Measurements from ENCODE around the gene OTUD6A. TPM values are rescaled to one million over a fixed set of nuclear protein-coding genes. Genes with fewer than 3 reads are reported as not detected.
"Not testable (repeated sequence)": the region's sequence is repeated elsewhere in the genome, so short reads cannot be mapped to it uniquely, and the experiment has no call there.

OTUD6A gene
- total RNA-seq, 1 donor from 2014 or later: not detected

DNA sequence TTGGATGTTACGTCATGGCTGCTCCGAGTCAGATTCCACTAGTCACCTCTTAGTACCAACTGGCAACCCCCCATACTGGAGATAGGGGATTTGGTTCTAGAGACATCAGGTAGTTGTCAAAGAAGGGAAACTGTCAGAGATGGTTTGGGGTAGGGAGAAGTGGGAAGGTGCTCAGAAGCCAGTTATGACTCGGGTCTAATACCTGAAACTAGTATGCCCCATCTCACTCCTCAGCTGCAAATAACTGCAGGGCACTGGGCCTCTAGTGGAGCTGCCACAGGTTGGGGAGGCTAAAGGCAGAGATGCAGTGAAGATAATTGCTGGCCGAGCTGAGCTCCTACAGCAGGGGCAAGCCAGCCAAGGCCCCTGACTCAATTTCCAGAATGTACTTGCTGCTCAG is 30.0 kb downstream of the OTUD6A start:
- no peaks in the 10 kb centered on the region for H3K4me1 ChIP-seq
- H3K4me3 ChIP-seq: no peak overlapping the region
- H3K27me3 Mint-ChIP-seq (ENCODE audit: insufficient read depth, low read depth): peaks cover 2% of the 10 kb centered on the region
- H4K20me1 ChIP-seq (ENCODE audit: low read depth): no peaks in the 10 kb centered on the region
- H3K27ac Mint-ChIP-seq: no peak overlapping the region
- H3K27me3 ChIP-seq: no peaks in the 10 kb centered on the region
- no peak overlapping the region for H3K9ac ChIP-seq
- no peaks in the 10 kb centered on the region for H3K79me2 ChIP-seq (ENCODE audit: low read depth)
- no peaks in the 10 kb centered on the region for H3F3A ChIP-seq (ENCODE audit: low read depth)
- peaks cover 6% of the 10 kb centered on the region for H3K9me3 Mint-ChIP-seq
- H3K9me3 ChIP-seq (ENCODE audit: low read depth): no peaks in the 10 kb centered on the region
- H3K4me1 Mint-ChIP-seq: no peaks in the 10 kb centered on the region
- DNase-seq (ENCODE audit: low spot score): no peak
- H3K27ac ChIP-seq: no peak overlapping the region
- no peak overlapping the region for H2AFZ ChIP-seq (replicated peaks)
- H3K4me3 Mint-ChIP-seq: no peak overlapping the region
- no peaks in the 10 kb centered on the region for H3K36me3 Mint-ChIP-seq
- no peaks in the 10 kb centered on the region for H3K36me3 ChIP-seq
- no peak overlapping the region for H3K4me2 ChIP-seq
- TF ChIP-seq EZH2 (IDR thresholded peaks at IDR 0.05) (no peak), EZH2phosphoT487 (IDR thresholded peaks at IDR 0.05) (no peak)
- TF ChIP-seq, protein P1, sequence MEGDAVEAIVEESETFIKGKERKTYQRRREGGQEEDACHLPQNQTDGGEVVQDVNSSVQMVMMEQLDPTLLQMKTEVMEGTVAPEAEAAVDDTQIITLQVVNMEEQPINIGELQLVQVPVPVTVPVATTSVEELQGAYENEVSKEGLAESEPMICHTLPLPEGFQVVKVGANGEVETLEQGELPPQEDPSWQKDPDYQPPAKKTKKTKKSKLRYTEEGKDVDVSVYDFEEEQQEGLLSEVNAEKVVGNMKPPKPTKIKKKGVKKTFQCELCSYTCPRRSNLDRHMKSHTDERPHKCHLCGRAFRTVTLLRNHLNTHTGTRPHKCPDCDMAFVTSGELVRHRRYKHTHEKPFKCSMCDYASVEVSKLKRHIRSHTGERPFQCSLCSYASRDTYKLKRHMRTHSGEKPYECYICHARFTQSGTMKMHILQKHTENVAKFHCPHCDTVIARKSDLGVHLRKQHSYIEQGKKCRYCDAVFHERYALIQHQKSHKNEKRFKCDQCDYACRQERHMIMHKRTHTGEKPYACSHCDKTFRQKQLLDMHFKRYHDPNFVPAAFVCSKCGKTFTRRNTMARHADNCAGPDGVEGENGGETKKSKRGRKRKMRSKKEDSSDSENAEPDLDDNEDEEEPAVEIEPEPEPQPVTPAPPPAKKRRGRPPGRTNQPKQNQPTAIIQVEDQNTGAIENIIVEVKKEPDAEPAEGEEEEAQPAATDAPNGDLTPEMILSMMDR (IDR thresholded peaks at IDR 0.05): no peak

DNA sequence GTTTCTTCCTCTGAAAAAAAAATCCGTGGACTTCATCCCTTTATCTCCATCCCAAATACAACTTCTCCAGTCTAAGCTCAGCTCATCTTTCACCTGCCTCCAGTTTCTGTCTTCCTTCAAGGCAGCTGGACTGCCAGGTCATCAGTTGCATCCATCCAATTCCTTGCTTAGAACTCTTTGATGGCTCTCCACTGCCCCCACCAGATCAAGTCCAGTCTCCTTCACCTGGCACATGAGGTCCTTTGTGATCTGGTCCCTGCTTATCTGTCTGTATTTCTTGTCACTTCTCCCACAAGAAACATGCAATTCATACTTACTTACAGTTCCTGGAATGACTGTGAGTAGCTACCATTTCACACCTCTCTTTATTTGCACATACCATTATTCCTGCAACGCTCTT is 33.8 kb downstream of the OTUD6A start:
- TF ChIP-seq, protein P1 (IDR thresholded peaks at IDR 0.05): peak; percentile 36
- no peak for TF ChIP-seq EZH2 (IDR thresholded peaks at IDR 0.05)

DNA sequence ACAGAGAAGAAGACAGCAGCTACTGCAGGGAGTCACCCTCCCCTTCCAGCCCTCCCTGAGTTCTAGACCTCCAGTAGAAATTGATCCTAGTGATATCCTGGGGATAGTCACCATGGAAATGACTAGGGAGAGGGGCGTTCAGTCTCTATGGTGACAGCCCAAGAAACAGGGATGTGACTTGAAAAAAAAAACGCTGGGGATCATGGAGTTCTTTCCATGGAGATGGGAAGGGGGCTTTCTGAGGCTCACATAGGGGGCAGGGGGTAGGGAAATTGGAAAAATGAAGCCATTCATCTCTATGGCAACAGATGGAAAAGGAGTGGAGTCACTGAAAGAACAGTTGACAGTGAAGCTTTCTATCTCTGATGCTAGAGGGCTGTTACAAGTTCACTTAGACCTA is 43.0 kb downstream of the OTUD6A start:
- no peaks in the 10 kb centered on the region for H3K36me3 ChIP-seq
- no peak overlapping the region for H3K27ac ChIP-seq
- H3K36me3 Mint-ChIP-seq: no peaks in the 10 kb centered on the region

More for the DNA sequence above, 33.8 kb downstream of the OTUD6A start:
- H3F3A ChIP-seq (ENCODE audit: low read depth): no peaks in the 10 kb centered on the region
- no peaks in the 10 kb centered on the region for H3K4me1 ChIP-seq
- no peaks in the 10 kb centered on the region for H3K27me3 ChIP-seq
- no peak overlapping the region for H2AFZ ChIP-seq (replicated peaks)
- H3K4me3 Mint-ChIP-seq: no peak overlapping the region
- H3K4me2 ChIP-seq: no peak overlapping the region
- H3K9me3 Mint-ChIP-seq: peaks cover 9% of the 10 kb centered on the region
- H3K79me2 ChIP-seq (ENCODE audit: low read depth): no peaks in the 10 kb centered on the region
- no peak overlapping the region for H3K27ac ChIP-seq
- H4K20me1 ChIP-seq (ENCODE audit: low read depth): no peaks in the 10 kb centered on the region
- no peak overlapping the region for H3K27ac Mint-ChIP-seq
- H3K27me3 Mint-ChIP-seq (ENCODE audit: insufficient read depth, low read depth): peaks cover 2% of the 10 kb centered on the region
- H3K9me3 ChIP-seq (ENCODE audit: low read depth): no peaks in the 10 kb centered on the region
- no peak overlapping the region for H3K4me3 ChIP-seq
- DNase-seq (ENCODE audit: low spot score): peak; percentile 16
- H3K4me1 Mint-ChIP-seq: no peaks in the 10 kb centered on the region
- H3K36me3 Mint-ChIP-seq: no peaks in the 10 kb centered on the region
- no peak overlapping the region for H3K9ac ChIP-seq
- H3K36me3 ChIP-seq: no peaks in the 10 kb centered on the region

DNA sequence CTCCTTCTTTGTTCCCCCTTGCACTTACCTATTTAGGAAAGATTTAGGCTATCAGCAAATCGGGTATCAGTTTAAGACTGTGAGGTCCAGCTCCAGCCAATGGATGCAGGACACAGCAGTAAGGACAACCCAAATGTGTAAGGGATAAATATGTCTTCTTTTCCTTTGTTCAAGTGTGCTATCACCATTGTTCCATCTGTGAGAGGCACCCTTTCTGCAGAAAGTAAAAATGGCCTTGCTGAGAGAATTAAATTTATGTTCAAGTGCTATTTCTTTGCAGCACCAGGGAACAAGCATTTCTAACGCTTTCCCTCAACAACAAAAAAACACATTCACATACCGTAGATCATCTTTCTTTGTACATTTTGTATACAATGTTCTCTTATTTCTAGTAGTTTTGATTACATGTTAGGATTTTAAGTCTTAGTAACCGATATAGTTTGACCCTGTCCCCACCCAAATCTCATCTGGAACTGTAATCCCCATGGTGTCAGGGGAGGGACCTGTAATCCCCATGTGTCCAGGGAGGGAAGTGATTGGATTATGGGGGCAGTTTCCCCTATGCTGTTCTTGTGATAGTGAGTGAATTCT is 49.3 kb downstream of the OTUD6A start:
- H3K4me2 ChIP-seq; H2AFZ ChIP-seq (replicated peaks); H3K36me3 Mint-ChIP-seq; H3K4me1 Mint-ChIP-seq; H3K27ac Mint-ChIP-seq; H4K20me1 ChIP-seq (ENCODE audit: low read depth); DNase-seq (ENCODE audit: low spot score); H3K4me1 ChIP-seq; H3K9ac ChIP-seq; H3K27me3 ChIP-seq; H3K9me3 ChIP-seq (ENCODE audit: low read depth); H3K79me2 ChIP-seq (ENCODE audit: low read depth); H3K27me3 Mint-ChIP-seq (ENCODE audit: insufficient read depth, low read depth); H3K4me3 Mint-ChIP-seq; H3K27ac ChIP-seq; H3K36me3 ChIP-seq; H3K4me3 ChIP-seq; H3F3A ChIP-seq (ENCODE audit: low read depth): not testable (repeated sequence)
- H3K9me3 Mint-ChIP-seq: peaks cover 13% of the 10 kb centered on the region

More for the DNA sequence above, 43.0 kb downstream of the OTUD6A start:
- H3K4me1 Mint-ChIP-seq: peaks cover 24% of the 10 kb centered on the region
- no peaks in the 10 kb centered on the region for H3K9me3 ChIP-seq (ENCODE audit: low read depth)
- no peaks in the 10 kb centered on the region for H3K4me1 ChIP-seq
- no peaks in the 10 kb centered on the region for H3K27me3 Mint-ChIP-seq (ENCODE audit: insufficient read depth, low read depth)
- TF ChIP-seq, protein P1 (IDR thresholded peaks at IDR 0.05): no peak
- TF ChIP-seq EZH2phosphoT487 (IDR thresholded peaks at IDR 0.05) (no peak), EZH2 (IDR thresholded peaks at IDR 0.05) (no peak)
- no peak overlapping the region for H3K4me3 ChIP-seq
- no peaks in the 10 kb centered on the region for H3K27me3 ChIP-seq
- H3K79me2 ChIP-seq (ENCODE audit: low read depth): no peaks in the 10 kb centered on the region
- no peak overlapping the region for H3K4me2 ChIP-seq
- peak overlapping the region; percentile 93 for H3K27ac Mint-ChIP-seq
- no peak overlapping the region for H3K9ac ChIP-seq
- no peak for DNase-seq (ENCODE audit: low spot score)
- H3K4me3 Mint-ChIP-seq: peak overlapping the region; percentile 60
- H4K20me1 ChIP-seq (ENCODE audit: low read depth): no peaks in the 10 kb centered on the region
- no peak overlapping the region for H2AFZ ChIP-seq (replicated peaks)
- peaks cover 2% of the 10 kb centered on the region for H3K9me3 Mint-ChIP-seq
- H3F3A ChIP-seq (ENCODE audit: low read depth): no peaks in the 10 kb centered on the region

Small RNA genes within 50 kb of the gene (microRNA-seq; reads per million reads assigned to microRNA genes)
- gene MIR676: 3.8 reads per million, percentile 19 among the genes with 10 or more reads in this experiment

Small RNA genes within 50 kb of the gene (small RNA-seq; reads per million reads assigned to genes)
- gene MIR676: not detected

Other genes with a start within 250 kb of the OTUD6A start
- gene AWAT2, start 12.5 kb upstream of the OTUD6A start, total RNA-seq (ENCODE audit: low replicate concordance): not detected in 2 replicates
- gene IGBP1, start 71.0 kb downstream of the OTUD6A start, total RNA-seq (ENCODE audit: low replicate concordance): 54.0 and 56.6 TPM in 2 replicates
- gene DGAT2L6, start 115.0 kb downstream of the OTUD6A start, total RNA-seq (ENCODE audit: low replicate concordance): not detected in 2 replicates
- not detected in 2 replicates for gene AWAT1, start 172.2 kb downstream of the OTUD6A start, total RNA-seq (ENCODE audit: low replicate concordance)
- gene P2RY4, start 197.7 kb downstream of the OTUD6A start, total RNA-seq (ENCODE audit: low replicate concordance): 0.28 TPM in 1 of 2 replicates, not detected in the other
- gene ARR3, start 205.9 kb downstream of the OTUD6A start, total RNA-seq (ENCODE audit: low replicate concordance): not detected in 2 replicates
- not detected in 2 replicates for gene RAB41, start 219.7 kb downstream of the OTUD6A start, total RNA-seq (ENCODE audit: low replicate concordance)
- 27.7 and 34.7 TPM in 2 replicates for gene PDZD11, start 227.5 kb downstream of the OTUD6A start, total RNA-seq (ENCODE audit: low replicate concordance)
- 63.6 and 77.6 TPM in 2 replicates for gene KIF4A, start 227.6 kb downstream of the OTUD6A start, total RNA-seq (ENCODE audit: low replicate concordance)